Stomach (tissue), 4 donors: ENCODE results near the gene RNASEH2A.

ENCODE experiments used
- CTCF ChIP-seq, 7 experiments: fragments of 450-650 bp in 4 of 7; fragments of 200-600 bp in 3 of 7; sonication (generic) in 3 of 7; IDR thresholded peaks; one replicate each; pipeline ENCODE4 v1.5.1; 2016 to 2019; ENCODE audit warnings: antibody characterized with exemption in 7 of 7, control low read depth in 2 of 7, mild to moderate bottlenecking in 1 of 7
- POLR2A ChIP-seq, 4 donors: fragments of 450-650 bp; IDR thresholded peaks; one replicate each; pipeline ENCODE4 v1.6.1; 2016; ENCODE audit warnings: antibody characterized with exemption in 4 of 4, control low read depth in 2 of 4, mild to moderate bottlenecking in 1 of 4, moderate library complexity in 1 of 4
- POLR2AphosphoS5 ChIP-seq, 3 donors: sonication (generic); formaldehyde crosslinking; IDR thresholded peaks; one replicate each; pipeline ENCODE4 v1.6.1; 2016; ENCODE audit warnings: antibody characterized with exemption in 3 of 3

- TF ChIP-seq POLR2A (IDR thresholded peaks at IDR 0.05) (peak in 2 of 4 donors; percentile 56 to 80), CTCF (IDR thresholded peaks at IDR 0.05) (peak in 1 of 7 experiments; percentile 12), POLR2AphosphoS5 (IDR thresholded peaks at IDR 0.05) (peak; percentile 86 to 99 (median 97))
Measured at GRCh38 chr19:12793290-12794195, 12.8 kb upstream of the RNASEH2A start.
